Skeletal muscle tissue (tissue), 4 donors: ENCODE measurements around the gene DCPS. TPM values are rescaled to one million over a fixed set of nuclear protein-coding genes. Genes with fewer than 3 reads are reported as not detected.
A peak's percentile ranks its signal among the peaks of the same experiment; 100 is the strongest.

Experiments used
- H3K27ac ChIP-seq: one replicate; pipeline ENCODE4 v1.7.0; 2013; ENCODE audit warnings: mild to moderate bottlenecking, low read depth, low read length, inconsistent platforms
- H3K27me3 ChIP-seq, 3 donors: one replicate each; pipeline ENCODE4 v1.7.0; 2013; ENCODE audit warnings: low read length in 3 of 3; ENCODE audit not compliant: control insufficient read depth in 3 of 3, insufficient read depth in 3 of 3
- H3K36me3 ChIP-seq, 3 donors: one replicate each; pipeline ENCODE4 v1.7.0; 2013; ENCODE audit warnings: low read length in 3 of 3; ENCODE audit not compliant: control insufficient read depth in 3 of 3, insufficient read depth in 3 of 3
- H3K4me1 ChIP-seq, 3 donors: one replicate each; pipeline ENCODE4 v1.7.0; 2013; ENCODE audit warnings: low read length in 3 of 3, mild to moderate bottlenecking in 3 of 3; ENCODE audit not compliant: control insufficient read depth in 3 of 3, insufficient read depth in 3 of 3
- H3K4me3 ChIP-seq, 3 donors: one replicate each; pipeline ENCODE4 v1.7.0; 2013; ENCODE audit warnings: low read length in 3 of 3
- H3K9ac ChIP-seq, 3 donors: one replicate each; pipeline ENCODE4 v1.7.0; 2013; ENCODE audit warnings: low read length in 3 of 3, mild to moderate bottlenecking in 3 of 3, moderate library complexity in 2 of 3, low read depth in 1 of 3
- H3K9me3 ChIP-seq, 3 donors: one replicate each; pipeline ENCODE4 v1.7.0; 2013; ENCODE audit warnings: low read length in 3 of 3; ENCODE audit not compliant: control insufficient read depth in 3 of 3
- total RNA-seq: library from RNA; depleted of rRNA; stranded (reverse); fragments of >200 nt; gene quantifications from one replicate; pipeline ENCODE4 v1.2.3, GENCODE V29; 2014
- donor health status: Osteomylitis.

The DCPS gene
- total RNA-seq, 1 donor from 2014 or later: 8.4 TPM

DNA sequence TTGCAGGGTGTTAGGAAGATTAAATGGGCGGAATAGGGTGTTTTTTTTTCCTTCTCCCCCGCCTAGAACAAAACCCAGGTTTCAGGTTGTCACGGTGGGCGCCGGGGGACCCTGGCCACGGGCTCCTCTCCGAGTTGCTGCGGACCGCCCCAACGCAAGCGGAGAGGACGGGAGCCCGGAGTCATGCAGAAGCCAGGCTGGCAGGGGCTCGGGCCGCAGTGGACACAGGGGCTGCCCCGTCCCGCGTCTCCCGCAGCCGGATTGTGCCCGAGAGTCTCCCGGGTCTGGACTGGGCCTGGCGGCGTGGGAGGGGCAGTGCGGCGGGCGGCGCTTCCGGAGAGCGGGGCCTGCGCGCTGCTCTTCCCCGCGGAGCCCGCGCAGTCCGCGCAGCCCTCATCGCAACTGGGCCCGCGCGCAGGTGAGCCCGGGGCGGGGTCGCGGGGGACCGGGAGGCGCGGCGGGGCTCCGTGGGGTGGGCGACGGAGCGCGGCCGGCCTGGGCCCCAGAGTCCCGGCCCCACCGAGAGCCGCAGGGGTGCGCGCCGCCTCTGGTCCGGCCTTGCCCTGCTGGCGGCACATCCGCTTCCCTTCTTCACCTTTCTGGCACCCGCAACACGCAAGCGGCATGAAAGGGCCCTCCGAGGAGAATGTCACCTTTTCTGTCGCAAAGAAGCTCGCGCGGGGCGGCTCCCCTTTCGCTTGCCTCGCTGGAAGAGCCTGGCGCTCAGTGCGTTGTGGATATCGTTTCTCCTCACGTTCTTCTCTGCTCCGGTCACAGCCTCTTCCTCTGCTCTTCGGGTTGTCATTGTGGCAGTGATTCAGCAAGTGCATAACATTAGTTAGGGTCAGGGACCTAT is 20.9 kb upstream of the DCPS start, which contains the start of gene TIRAP:
Gene TIRAP (plus strand): TSS at position 358 of the 856 bp plus-strand sequence. CDS start 7,802 bp downstream, outside the sequence.
- no peaks in the 10 kb centered on the region for H3K9me3 ChIP-seq
- H3K36me3 ChIP-seq: peaks cover 0 to 6% (median 2%) of the 10 kb centered on the region in 3 donors
- peak within 1 kb of the TSS; percentile 63 for H3K27ac ChIP-seq
- peak within 1 kb of the TSS; percentile 88 to 95 (median 90) for H3K9ac ChIP-seq
- H3K4me3 ChIP-seq: peak within 1 kb of the TSS; percentile 82 to 95 (median 93)
- H3K4me1 ChIP-seq: peaks cover 9 to 27% (median 17%) of the 10 kb centered on the region in 3 donors
- H3K27me3 ChIP-seq: no peaks in the 10 kb centered on the region

GRCh38 chr11:126284829-126285228 is 19.0 kb upstream of the DCPS start:
- no peaks in the 10 kb centered on the region for H3K27me3 ChIP-seq
- H3K9ac ChIP-seq: no peak overlapping the region
- H3K4me1 ChIP-seq: peaks cover 9 to 27% (median 17%) of the 10 kb centered on the region in 3 donors
- H3K9me3 ChIP-seq: no peaks in the 10 kb centered on the region
- peaks cover 0 to 3% (median 0%) of the 10 kb centered on the region in 3 donors for H3K36me3 ChIP-seq
- H3K27ac ChIP-seq: no peak overlapping the region
- H3K4me3 ChIP-seq: no peak overlapping the region

DNA sequence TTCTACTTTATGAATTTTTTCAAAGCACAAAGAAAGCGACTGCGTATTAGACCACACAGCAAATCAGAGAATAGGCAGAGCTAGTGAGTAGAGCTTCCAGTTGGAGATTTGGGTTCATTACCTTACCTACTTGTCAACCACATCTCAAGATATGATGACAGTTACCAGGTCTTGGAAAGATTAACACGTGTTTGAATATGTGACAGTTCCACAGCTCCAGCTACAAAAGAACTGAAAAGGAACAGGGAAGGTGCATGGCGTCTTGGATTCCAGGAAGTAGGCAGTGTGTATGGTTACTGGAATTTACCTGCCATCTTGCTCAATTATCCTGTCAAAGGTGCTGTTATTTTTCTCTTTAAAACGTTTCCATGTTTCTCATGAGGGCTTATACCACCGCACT is 15.6 kb upstream of the DCPS start:
- Histone ChIP-seq H3K27me3 (no peaks in the 10 kb centered on the region), H3K36me3 (peaks cover 22 to 35% (median 26%) of the 10 kb centered on the region in 3 donors), H3K4me3 (no peak overlapping the region), H3K27ac (no peak overlapping the region), H3K4me1 (peaks cover 0 to 10% (median 6%) of the 10 kb centered on the region in 3 donors), H3K9ac (no peak overlapping the region), H3K9me3 (no peaks in the 10 kb centered on the region)

GRCh38 chr11:126290887-126291286 is 13.0 kb upstream of the DCPS start:
- peaks cover 32 to 47% (median 41%) of the 10 kb centered on the region in 3 donors for H3K36me3 ChIP-seq
- no peak overlapping the region for H3K4me3 ChIP-seq

DNA sequence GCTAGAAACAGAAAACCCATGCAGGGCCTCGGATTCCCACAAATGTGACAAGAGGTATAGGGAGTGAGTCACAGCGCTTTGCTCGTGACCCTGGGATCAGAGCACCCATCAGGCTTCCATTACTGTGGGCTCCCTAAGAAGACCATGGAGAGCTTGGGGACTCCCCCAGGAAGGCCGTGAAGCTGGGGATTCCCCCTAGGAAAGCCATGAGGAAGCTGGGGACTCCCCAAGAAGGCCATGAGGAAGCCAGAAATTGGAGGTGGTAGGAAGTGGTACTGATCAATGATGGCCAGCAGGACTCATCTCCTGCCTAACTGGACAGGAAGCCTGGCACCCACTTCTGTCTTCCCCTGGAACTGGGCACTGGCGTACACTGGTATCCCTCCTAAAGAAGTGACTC is 10.1 kb upstream of the DCPS start:
- Histone ChIP-seq H3K27me3 (no peaks in the 10 kb centered on the region), H3K27ac (no peak overlapping the region), H3K36me3 (peaks cover 32 to 47% (median 43%) of the 10 kb centered on the region in 3 donors), H3K9me3 (no peaks in the 10 kb centered on the region), H3K9ac (no peak overlapping the region), H3K4me1 (no peaks in the 10 kb centered on the region), H3K4me3 (no peak overlapping the region)

More at GRCh38 chr11:126290887-126291286, 13.0 kb upstream of the DCPS start:
- Histone ChIP-seq H3K27ac (no peak overlapping the region), H3K27me3 (no peaks in the 10 kb centered on the region), H3K9ac (peak overlapping the region in 1 of 3 donors; percentile 16), H3K4me1 (no peaks in the 10 kb centered on the region), H3K9me3 (no peaks in the 10 kb centered on the region)

GRCh38 chr11:126297004-126297403 is 6.9 kb upstream of the DCPS start:
- H3K36me3 ChIP-seq: peaks cover 21 to 28% (median 26%) of the 10 kb centered on the region in 3 donors
- no peak overlapping the region for H3K27ac ChIP-seq
- H3K4me1 ChIP-seq: no peaks in the 10 kb centered on the region
- no peaks in the 10 kb centered on the region for H3K9me3 ChIP-seq
- H3K27me3 ChIP-seq: no peaks in the 10 kb centered on the region
- H3K9ac ChIP-seq: no peak overlapping the region
- no peak overlapping the region for H3K4me3 ChIP-seq

DNA sequence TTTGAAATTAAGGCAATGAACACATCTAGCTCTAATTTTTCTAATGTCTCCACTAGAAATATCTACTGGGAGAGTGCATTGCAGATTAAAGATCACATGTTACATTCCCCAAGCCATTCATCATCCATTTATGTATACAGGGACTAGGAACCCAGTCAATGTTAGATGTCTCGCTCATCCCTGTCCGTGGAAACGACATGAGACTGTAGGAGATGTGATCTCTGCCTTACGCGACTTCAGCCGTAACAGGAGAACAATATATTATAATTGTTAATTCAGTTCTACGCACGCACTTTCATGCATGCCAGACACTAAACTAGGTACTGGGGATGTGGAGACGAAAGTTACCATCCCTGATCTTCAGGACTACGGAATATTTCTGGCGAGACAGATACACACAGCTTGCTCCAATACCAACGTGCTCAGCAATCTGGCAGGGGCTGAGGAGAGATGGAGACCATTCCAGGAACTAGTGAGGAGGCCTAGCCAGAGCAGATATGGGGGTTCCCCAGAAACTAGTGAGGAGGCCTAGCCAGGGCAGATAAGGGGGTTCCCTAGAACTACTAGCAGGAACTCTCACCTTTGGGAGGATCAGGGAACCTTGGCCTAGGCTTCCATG is 706 bp downstream of the DCPS start:
- Histone ChIP-seq H3K9ac (peak overlapping the region; percentile 90 to 95 (median 92)), H3K27ac (peak overlapping the region; percentile 88)

DNA sequence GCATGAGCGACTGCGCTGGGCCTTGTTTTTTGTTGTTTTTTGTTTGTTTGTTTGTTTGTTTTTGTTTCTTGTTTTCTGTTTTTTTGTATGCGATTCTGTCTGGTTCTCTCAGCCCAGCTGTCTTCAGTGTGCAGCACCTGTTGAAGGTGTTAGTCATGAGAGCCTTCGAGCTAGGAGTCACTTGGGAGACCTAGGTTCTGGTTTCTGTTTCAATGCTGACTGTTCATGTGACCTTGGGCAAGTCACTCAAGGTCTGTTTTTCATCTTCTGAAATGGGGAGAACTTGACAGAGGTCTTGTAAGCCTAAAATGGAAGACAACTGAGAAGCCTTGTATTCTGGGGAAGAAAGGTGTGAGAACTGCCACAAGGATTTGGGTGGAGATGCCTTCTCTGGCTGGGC is 1.8 kb downstream of the DCPS start:
- H3K27ac ChIP-seq: no peak overlapping the region
- H3K9ac ChIP-seq: no peak overlapping the region

More for the DNA sequence above, 706 bp downstream of the DCPS start:
- H3K4me3 ChIP-seq: peak overlapping the region; percentile 98 to 100 (median 98)
- peaks cover 0 to 5% (median 0%) of the 10 kb centered on the region in 3 donors for H3K36me3 ChIP-seq
- H3K9me3 ChIP-seq: no peaks in the 10 kb centered on the region
- H3K27me3 ChIP-seq: no peaks in the 10 kb centered on the region
- peaks cover 19 to 31% (median 23%) of the 10 kb centered on the region in 3 donors for H3K4me1 ChIP-seq

DNA sequence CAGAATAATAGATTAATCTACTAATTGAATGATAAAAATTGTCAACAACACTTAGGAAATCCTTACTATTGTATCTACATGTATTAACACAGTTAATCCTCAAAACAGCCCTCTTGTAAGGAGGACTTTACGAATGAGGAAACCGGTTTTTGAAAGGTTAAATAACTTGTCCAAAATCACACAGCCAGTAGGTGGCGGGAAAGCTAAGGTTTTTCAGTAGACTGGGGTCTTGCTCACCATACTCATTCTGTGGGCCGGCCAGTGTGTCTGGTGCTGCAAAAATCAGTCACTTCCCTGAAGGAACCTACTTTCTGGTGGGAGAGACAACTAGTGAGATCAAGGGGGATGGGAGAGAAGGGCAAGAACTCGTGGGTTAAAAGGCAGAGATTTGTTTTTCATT is 3.8 kb downstream of the DCPS start:
- peak overlapping the region; percentile 42 for H3K27ac ChIP-seq
- no peaks in the 10 kb centered on the region for H3K9me3 ChIP-seq
- H3K4me3 ChIP-seq: no peak overlapping the region
- H3K9ac ChIP-seq: peak overlapping the region in 1 of 3 donors; percentile 3
- H3K36me3 ChIP-seq: peaks cover 0 to 7% (median 5%) of the 10 kb centered on the region in 3 donors
- H3K27me3 ChIP-seq: no peaks in the 10 kb centered on the region
- peaks cover 25 to 46% (median 33%) of the 10 kb centered on the region in 3 donors for H3K4me1 ChIP-seq

More for the DNA sequence above, 1.8 kb downstream of the DCPS start:
- H3K4me3 ChIP-seq: no peak overlapping the region
- H3K9me3 ChIP-seq: no peaks in the 10 kb centered on the region
- H3K36me3 ChIP-seq: peaks cover 0 to 5% (median 5%) of the 10 kb centered on the region in 3 donors
- peaks cover 21 to 37% (median 29%) of the 10 kb centered on the region in 3 donors for H3K4me1 ChIP-seq
- no peaks in the 10 kb centered on the region for H3K27me3 ChIP-seq
